HG03066 (cell line): ENCODE results near the gene ACTN4.
"Not testable (repeated sequence)": the region's sequence is repeated elsewhere in the genome, so short reads cannot be mapped to it uniquely, and the experiment has no call there.

Experiments
- ATAC-seq: cut with Tn5 transposase; IDR thresholded peaks from one replicate; pipeline ENCODE4 v1.9.1; 2021; ENCODE audit warnings: low read depth; ENCODE audit not compliant: unreplicated experiment

Gene ACTN4

GRCh38 chr19:38759590-38760003 lies 112.1 kb downstream of the ACTN4 start:
- ATAC-seq = no peak

GRCh38 chr19:38760805-38761517 lies 113.5 kb downstream of the ACTN4 start:
- not testable (repeated sequence) for ATAC-seq

GRCh38 chr19:38761884-38762389 lies 114.5 kb downstream of the ACTN4 start:
- ATAC-seq = not testable (repeated sequence)

GRCh38 chr19:38763795-38764220 lies 116.4 kb downstream of the ACTN4 start:
- no peak for ATAC-seq

GRCh38 chr19:38765214-38765613 lies 117.8 kb downstream of the ACTN4 start:
- no peak for ATAC-seq

GRCh38 chr19:38766276-38767047 lies 119.0 kb downstream of the ACTN4 start:
- ATAC-seq = no peak

- ATAC-seq = peak; percentile 62
These were observed 122.3 kb downstream of the ACTN4 start for GRCh38 chr19:38769635-38770211.

- ATAC-seq = not testable (repeated sequence)
These were observed 122.9 kb downstream of the ACTN4 start for GRCh38 chr19:38770228-38770948.

- ATAC-seq = not testable (repeated sequence)
These were observed 123.5 kb downstream of the ACTN4 start for GRCh38 chr19:38770949-38771275.

- ATAC-seq = not testable (repeated sequence)
These were observed 124.1 kb downstream of the ACTN4 start for GRCh38 chr19:38771569-38771968.

- ATAC-seq = no peak
These were observed 126.2 kb downstream of the ACTN4 start, which contains the start of gene LGALS7 for GRCh38 chr19:38773469-38774177. Gene LGALS7 (minus strand): TSS chr19:38773517. CDS start chr19:38773492, 25 bp downstream.

GRCh38 chr19:38774181-38774950 lies 126.9 kb downstream of the ACTN4 start:
- no peak for ATAC-seq

- ATAC-seq = no peak
These were observed 131.3 kb downstream of the ACTN4 start for GRCh38 chr19:38778733-38779132.

GRCh38 chr19:38780443-38780842 lies 133.0 kb downstream of the ACTN4 start:
- ATAC-seq = no peak

- ATAC-seq = no peak
These were observed 133.6 kb downstream of the ACTN4 start for GRCh38 chr19:38781058-38781457.
